ENCODE results near the gene ALOX15B.

GRCh38 chr17:8019166-8019565 lies 19.7 kb upstream of the ALOX15B start:
- TF ChIP-seq CTCF (conservative IDR thresholded peaks at IDR 0.05 in 1 of 2, IDR thresholded peaks at IDR 0.05 in 1 of 2; ENCODE audit: low read depth in 1 of 2, low read length in 2 of 2) (no peak), EZH2 (IDR thresholded peaks at IDR 0.05; ENCODE audit: low read length, missing control alignments) (no peak)
